Caco-2 (cell line): Measurements from ENCODE around the gene GUCY1A1. TPM values are rescaled to one million over a fixed set of nuclear protein-coding genes. Genes with fewer than 3 reads are reported as not detected.
A peak's percentile ranks its signal among the peaks of the same experiment; 100 is the strongest.

Experiments used
- Bru-seq: library from RNA; stranded (reverse); fragments of 400-500 nt; gene quantifications from one replicate; lab custom pipeline; 2021; lab: Mats Ljungman, UMichigan
- BruChase-seq, 2 experiments: library from RNA; stranded (reverse); fragments of 400-500 nt; gene quantifications; one replicate each; lab custom pipeline; 2021; lab: Mats Ljungman, UMichigan
- BruUV-seq: library from RNA; stranded (reverse); fragments of 400-500 nt; replicated peaks from 2 replicates; lab custom pipeline; 2021; lab: Mats Ljungman, UMichigan
- CTCF ChIA-PET: fragments of 300-600 bp; sonication (Branson Sonifier 250); formaldehyde crosslinking; loops from one replicate; lab custom pipeline; 2022; ENCODE audit warnings: antibody characterized with exemption; lab: Charles Lee
- POLR2A ChIA-PET: fragments of 300-600 bp; sonication (Branson Sonifier 250); formaldehyde crosslinking; loops from one replicate; lab custom pipeline; 2022; ENCODE audit warnings: antibody characterized with exemption; lab: Charles Lee
- DNase-seq, 2 experiments: peaks; one replicate each; pipeline versions ENCODE4 v3.0.0 to v3.0.0-alpha.2; 2020 to 2022
- H3K27me3 ChIP-seq: replicated peaks from 2 replicates; pipeline ENCODE4 v1.6.0; 2011; ENCODE audit warnings: low read length; ENCODE audit not compliant: control insufficient read depth, insufficient read depth
- H3K36me3 ChIP-seq: 2 replicates; pipeline ENCODE4 v1.5.1; 2011; ENCODE audit warnings: low read length; ENCODE audit not compliant: control insufficient read depth, insufficient read depth
- H3K4me1 ChIP-seq: fragments of 250-450 bp; sonication (Bioruptor Pico); 2 replicates; pipeline ENCODE4 v1.5.1; 2020; ENCODE audit warnings: mild to moderate bottlenecking
- H3K4me3 ChIP-seq: 2 replicates; pipeline ENCODE4 v1.5.1; 2011; ENCODE audit warnings: low read depth, mild to moderate bottlenecking, control low read depth, low read length
- H3K9me3 ChIP-seq: fragments of 250-450 bp; sonication (Bioruptor Pico); 2 replicates; pipeline ENCODE4 v1.5.1; 2020; ENCODE audit warnings: mild to moderate bottlenecking, moderate library complexity
- H3K27ac Mint-ChIP-seq: one replicate; pipeline ENCODE4 v1.8.0; 2022; ENCODE audit warnings: mixed read lengths; ENCODE audit not compliant: unreplicated experiment
- H3K27me3 Mint-ChIP-seq: one replicate; pipeline ENCODE4 v1.8.0; 2022; ENCODE audit warnings: mixed read lengths; ENCODE audit not compliant: insufficient read depth, unreplicated experiment
- H3K36me3 Mint-ChIP-seq: one replicate; pipeline ENCODE4 v1.8.0; 2022; ENCODE audit warnings: mild to moderate bottlenecking, mixed read lengths; ENCODE audit not compliant: insufficient read depth, unreplicated experiment
- H3K4me1 Mint-ChIP-seq: one replicate; pipeline ENCODE4 v1.8.0; 2022; ENCODE audit warnings: low read depth, mixed read lengths; ENCODE audit not compliant: unreplicated experiment
- H3K4me3 Mint-ChIP-seq: one replicate; pipeline ENCODE4 v1.8.0; 2022; ENCODE audit warnings: mild to moderate bottlenecking, moderate library complexity, mixed read lengths; ENCODE audit not compliant: unreplicated experiment
- H3K9me3 Mint-ChIP-seq: one replicate; pipeline ENCODE4 v1.8.0; 2022; ENCODE audit warnings: mixed read lengths; ENCODE audit not compliant: unreplicated experiment
- intact Hi-C: fragments of 100-400 bp; cut with micrococcal nuclease; formaldehyde crosslinking; loops from one replicate; pipeline ENCODE4 v1.10.0; 2022; ENCODE audit not compliant: unreplicated experiment
- long read RNA-seq: library from polyadenylated mRNA; stranded (forward); transcript quantifications from one replicate; pipeline ENCODE4 v2.0.0, GENCODE V29; 2022
- total RNA-seq: library from RNA; stranded (reverse); gene quantifications from 2 replicates; pipeline ENCODE4 v1.2.3, GENCODE V29; 2022
- TF ChIP-seq, protein P1 (sequence below), 2 experiments: fragments of 200-600 bp in 1 of 2; IDR thresholded peaks; 1 replicate in 1 of 2; 2 replicates in 1 of 2; pipeline versions ENCODE4 v1.5.1 to v1.8.0; 2011 to 2022; ENCODE audit warnings: antibody characterized with exemption in 1 of 2, control low read depth in 1 of 2, inconsistent platforms in 1 of 2, low read depth in 1 of 2, low read length in 1 of 2, mild to moderate bottlenecking in 1 of 2, moderate library complexity in 1 of 2; ENCODE audit not compliant: insufficient read depth in 1 of 2, severe bottlenecking in 1 of 2, unreplicated experiment in 1 of 2

Gene GUCY1A1, protein sequence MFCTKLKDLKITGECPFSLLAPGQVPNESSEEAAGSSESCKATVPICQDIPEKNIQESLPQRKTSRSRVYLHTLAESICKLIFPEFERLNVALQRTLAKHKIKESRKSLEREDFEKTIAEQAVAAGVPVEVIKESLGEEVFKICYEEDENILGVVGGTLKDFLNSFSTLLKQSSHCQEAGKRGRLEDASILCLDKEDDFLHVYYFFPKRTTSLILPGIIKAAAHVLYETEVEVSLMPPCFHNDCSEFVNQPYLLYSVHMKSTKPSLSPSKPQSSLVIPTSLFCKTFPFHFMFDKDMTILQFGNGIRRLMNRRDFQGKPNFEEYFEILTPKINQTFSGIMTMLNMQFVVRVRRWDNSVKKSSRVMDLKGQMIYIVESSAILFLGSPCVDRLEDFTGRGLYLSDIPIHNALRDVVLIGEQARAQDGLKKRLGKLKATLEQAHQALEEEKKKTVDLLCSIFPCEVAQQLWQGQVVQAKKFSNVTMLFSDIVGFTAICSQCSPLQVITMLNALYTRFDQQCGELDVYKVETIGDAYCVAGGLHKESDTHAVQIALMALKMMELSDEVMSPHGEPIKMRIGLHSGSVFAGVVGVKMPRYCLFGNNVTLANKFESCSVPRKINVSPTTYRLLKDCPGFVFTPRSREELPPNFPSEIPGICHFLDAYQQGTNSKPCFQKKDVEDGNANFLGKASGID
- not detected in 2 replicates for total RNA-seq
- percentile 3 among the genes with signal in this experiment for Bru-seq, nascent RNA
- BruChase-seq, experiment 1, labeled RNA remaining after a 2-hour chase: percentile 4 among the genes with signal in this experiment
- percentile 3 among the genes with signal in this experiment for BruChase-seq, experiment 2, labeled RNA remaining after a 6-hour chase
- long read RNA-seq: 0 reads

DNA sequence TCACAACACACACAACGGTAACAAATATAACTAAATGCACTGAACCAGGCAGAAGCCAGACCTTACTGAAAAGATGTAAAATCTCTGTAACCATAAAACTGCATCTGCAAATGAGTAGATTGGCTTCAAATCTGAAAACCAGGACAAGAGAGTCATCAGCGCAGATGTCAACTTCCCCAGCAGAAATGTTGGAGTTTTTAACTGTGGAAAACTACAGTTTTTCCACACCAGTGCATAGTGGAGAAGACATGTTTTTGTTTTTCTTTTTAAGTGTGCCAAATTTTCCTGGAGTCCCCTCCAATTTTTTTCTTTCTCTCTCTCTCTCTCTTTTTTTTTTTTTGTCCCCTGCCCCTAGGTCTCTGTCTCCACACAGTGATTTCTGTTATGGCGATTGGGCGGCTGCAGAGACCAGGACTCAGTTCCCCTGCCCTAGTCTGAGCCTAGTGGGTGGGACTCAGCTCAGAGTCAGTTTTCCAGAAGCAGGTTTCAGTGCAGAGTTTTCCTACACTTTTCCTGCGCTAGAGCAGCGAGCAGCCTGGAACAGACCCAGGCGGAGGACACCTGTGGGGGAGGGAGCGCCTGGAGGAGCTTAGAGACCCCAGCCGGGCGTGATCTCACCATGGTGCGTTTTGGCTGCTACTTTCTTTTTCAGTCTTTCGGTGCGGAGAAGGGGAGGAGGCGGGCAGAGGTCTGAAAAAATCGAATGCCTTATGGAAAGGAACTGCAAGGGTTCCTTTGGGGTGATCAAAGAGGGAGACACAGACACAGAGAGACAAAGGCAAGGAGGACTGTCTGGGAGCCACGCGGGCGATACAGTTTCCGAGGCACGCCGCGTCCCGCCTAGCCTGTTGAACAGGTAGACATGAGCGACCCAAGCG lies at the start of gene GUCY1A1:
Gene GUCY1A1 (plus strand): TSS at position 505 of the 878 bp plus-strand sequence. CDS start 30,020 bp downstream, outside the sequence.
- Mint-ChIP-seq H3K36me3 (no peaks in the 10 kb centered on the region), H3K27ac (no peak within 1 kb of the TSS), H3K27me3 (no peaks in the 10 kb centered on the region), H3K4me3 (no peak within 1 kb of the TSS), H3K4me1 (peaks cover 8% of the 10 kb centered on the region), H3K9me3 (peaks cover 1% of the 10 kb centered on the region)
- intact Hi-C loops: no loop called here
- Histone ChIP-seq H3K36me3 (no peaks in the 10 kb centered on the region), H3K4me3 (no peak within 1 kb of the TSS), H3K4me1 (peaks cover 7% of the 10 kb centered on the region), H3K27me3 (no peaks in the 10 kb centered on the region), H3K9me3 (no peaks in the 10 kb centered on the region)
- CTCF ChIA-PET: no interaction called here
- POLR2A ChIA-PET: no interaction called here
- no peak for DNase-seq
- BruUV-seq: no TSS peak
- TF ChIP-seq, protein P1, sequence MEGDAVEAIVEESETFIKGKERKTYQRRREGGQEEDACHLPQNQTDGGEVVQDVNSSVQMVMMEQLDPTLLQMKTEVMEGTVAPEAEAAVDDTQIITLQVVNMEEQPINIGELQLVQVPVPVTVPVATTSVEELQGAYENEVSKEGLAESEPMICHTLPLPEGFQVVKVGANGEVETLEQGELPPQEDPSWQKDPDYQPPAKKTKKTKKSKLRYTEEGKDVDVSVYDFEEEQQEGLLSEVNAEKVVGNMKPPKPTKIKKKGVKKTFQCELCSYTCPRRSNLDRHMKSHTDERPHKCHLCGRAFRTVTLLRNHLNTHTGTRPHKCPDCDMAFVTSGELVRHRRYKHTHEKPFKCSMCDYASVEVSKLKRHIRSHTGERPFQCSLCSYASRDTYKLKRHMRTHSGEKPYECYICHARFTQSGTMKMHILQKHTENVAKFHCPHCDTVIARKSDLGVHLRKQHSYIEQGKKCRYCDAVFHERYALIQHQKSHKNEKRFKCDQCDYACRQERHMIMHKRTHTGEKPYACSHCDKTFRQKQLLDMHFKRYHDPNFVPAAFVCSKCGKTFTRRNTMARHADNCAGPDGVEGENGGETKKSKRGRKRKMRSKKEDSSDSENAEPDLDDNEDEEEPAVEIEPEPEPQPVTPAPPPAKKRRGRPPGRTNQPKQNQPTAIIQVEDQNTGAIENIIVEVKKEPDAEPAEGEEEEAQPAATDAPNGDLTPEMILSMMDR (IDR thresholded peaks at IDR 0.05; ENCODE audit: insufficient read depth in 1 of 2, low read depth in 1 of 2, low read length in 1 of 2, severe bottlenecking in 1 of 2, unreplicated experiment in 1 of 2): no peak

DNA sequence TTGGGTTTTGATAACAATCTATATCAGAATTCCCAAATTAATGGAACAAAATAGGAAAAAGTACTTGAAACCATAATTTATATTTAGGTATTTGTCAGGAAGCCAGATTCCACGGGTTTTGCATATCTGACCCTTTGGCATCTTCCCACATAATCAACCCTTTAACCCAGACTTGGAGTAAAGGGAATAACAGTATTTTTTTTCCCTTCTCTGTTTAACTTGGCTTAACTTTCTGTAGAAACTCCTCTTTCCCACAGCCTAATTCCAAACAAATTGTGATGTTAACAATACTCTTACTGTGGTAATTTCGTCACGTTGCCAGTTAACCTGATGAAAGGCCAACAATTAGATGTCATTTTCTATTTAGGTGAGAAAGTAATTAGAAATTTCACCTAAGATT lies 49.4 kb upstream of the GUCY1A1 start:
- CTCF ChIA-PET: no interaction called here
- TF ChIP-seq, protein P1 (IDR thresholded peaks at IDR 0.05; ENCODE audit: insufficient read depth in 1 of 2, low read depth in 1 of 2, low read length in 1 of 2, severe bottlenecking in 1 of 2, unreplicated experiment in 1 of 2): no peak
- no peaks in the 10 kb centered on the region for H3K36me3 ChIP-seq
- no peak for DNase-seq
- H3K4me1 Mint-ChIP-seq: no peaks in the 10 kb centered on the region
- H3K9me3 ChIP-seq: no peaks in the 10 kb centered on the region
- no peaks in the 10 kb centered on the region for H3K27me3 Mint-ChIP-seq
- H3K4me3 ChIP-seq: no peak overlapping the region
- no peaks in the 10 kb centered on the region for H3K9me3 Mint-ChIP-seq
- BruUV-seq: no TSS peak
- no peak overlapping the region for H3K27ac Mint-ChIP-seq
- intact Hi-C loops: no loop called here
- no peaks in the 10 kb centered on the region for H3K27me3 ChIP-seq
- H3K4me3 Mint-ChIP-seq: no peak overlapping the region
- POLR2A ChIA-PET: no interaction called here
- no peaks in the 10 kb centered on the region for H3K4me1 ChIP-seq
- no peaks in the 10 kb centered on the region for H3K36me3 Mint-ChIP-seq
